GM21390 (cell line): ENCODE results near the gene PIGU.
"Not testable (repeated sequence)": the region's sequence is repeated elsewhere in the genome, so short reads cannot be mapped to it uniquely, and the experiment has no call there.

Experiments used
- ATAC-seq: cut with Tn5 transposase; IDR thresholded peaks from one replicate; pipeline ENCODE4 v1.9.1; 2021; ENCODE audit not compliant: unreplicated experiment

PIGU gene

GRCh38 chr20:34516247-34517113 is 160.4 kb downstream of the PIGU start, which contains the start of gene DYNLRB1:
Gene DYNLRB1, plus strand, starts transcription at chr20:34516422. Its CDS starts 37 bp downstream, at chr20:34516459.
- ATAC-seq: peak; percentile 58

- ATAC-seq: peak; percentile 50
These were observed 161.2 kb downstream of the PIGU start for GRCh38 chr20:34515484-34516246.

DNA sequence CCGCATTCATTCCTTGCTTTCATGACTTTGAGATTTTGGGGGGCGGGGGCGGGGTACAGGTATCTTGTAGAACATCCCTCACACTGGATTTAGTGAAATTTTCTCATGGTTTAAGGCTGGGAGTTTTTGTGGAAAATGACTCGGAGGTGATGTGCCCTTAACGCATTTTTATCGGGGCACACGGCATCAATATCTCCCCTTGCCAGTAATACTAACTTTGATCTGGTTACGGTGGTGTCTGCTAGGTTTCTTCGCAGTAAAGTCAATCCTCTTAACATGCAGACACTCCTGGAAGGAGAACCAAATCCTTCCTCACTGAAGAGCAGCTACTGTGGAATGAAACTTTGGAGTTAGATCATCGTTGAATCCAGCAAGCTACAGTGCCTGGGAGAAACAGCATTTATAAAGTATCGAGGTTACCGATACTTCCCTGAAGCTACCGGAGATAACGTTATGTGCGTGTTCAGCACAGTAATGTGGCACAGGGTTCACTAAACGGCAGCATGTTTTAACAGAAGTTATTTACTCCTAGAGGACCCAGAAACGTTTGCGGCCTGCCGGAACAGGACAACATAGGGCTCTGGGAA is 161.9 kb downstream of the PIGU start:
- peak; percentile 21 for ATAC-seq

DNA sequence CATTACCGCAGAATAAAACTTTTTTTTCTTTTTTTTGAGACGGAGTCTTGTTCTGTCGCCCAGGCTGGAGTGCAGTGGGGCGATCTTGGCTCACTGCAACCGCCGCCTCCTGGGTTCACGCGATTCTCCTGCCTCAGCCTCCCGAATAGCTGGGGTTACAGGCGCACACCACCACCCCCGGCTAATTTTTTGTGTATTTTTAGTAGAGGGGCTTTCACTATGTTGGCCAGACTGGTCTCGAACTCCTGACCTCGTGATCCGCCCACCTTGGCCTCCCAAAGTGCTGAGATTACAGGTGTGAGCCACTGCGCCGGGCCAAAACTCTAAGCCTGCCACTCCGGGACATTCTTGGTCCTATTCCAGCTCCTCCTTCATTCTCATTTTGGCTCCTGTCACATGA is 162.9 kb downstream of the PIGU start:
- not testable (repeated sequence) for ATAC-seq

GRCh38 chr20:34512955-34513419 is 163.9 kb downstream of the PIGU start:
- no peak for ATAC-seq

GRCh38 chr20:34512266-34512954 is 164.5 kb downstream of the PIGU start:
- ATAC-seq: no peak

DNA sequence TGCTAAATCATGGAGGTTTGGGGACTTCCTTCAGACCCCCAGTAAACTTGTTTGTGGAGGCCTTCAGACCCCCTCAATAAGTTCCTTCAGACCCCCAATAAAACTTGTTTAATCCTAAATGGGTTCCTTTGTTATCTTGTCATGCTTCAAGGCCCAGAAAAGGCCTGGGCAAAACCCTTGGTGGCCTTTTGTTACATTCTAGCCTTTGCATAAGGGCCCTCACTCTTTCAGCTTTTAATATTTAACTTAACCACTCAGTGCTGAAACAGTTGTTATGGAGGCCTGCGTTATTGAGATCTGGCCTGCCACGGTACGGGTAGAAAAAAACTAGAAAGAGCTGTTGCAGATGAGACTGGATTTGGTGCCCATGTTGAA is 165.0 kb downstream of the PIGU start:
- no peak for ATAC-seq

DNA sequence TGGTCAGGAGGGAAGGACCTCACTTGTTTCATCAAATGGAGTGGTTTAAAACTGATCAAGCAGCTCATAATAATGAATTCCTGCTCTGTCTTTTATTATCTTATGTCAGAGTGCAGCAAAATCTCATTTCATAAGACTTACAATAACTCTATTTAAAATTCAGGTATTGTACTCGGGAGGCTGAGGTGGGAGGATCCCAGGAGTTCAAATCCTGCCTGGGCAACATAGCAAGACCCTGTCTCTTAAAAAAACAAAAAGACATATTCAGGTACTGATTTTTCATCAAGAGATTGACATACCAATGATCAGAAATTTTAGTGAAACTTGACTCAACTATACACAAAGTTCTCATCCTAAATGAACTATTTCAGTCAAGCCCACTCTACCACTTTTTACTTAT is 166.3 kb downstream of the PIGU start:
- ATAC-seq: no peak
